Cerebellar nuclear complex (tissue), 1 donor: ENCODE measurements around the gene JAGN1.
"Not testable (repeated sequence)": the region's sequence is repeated elsewhere in the genome, so short reads cannot be mapped to it uniquely, and the experiment has no call there.

ENCODE experiments used
- DNase-seq, 2 experiments: peaks; one replicate each; lab custom pipeline; 2025; lab: John Stamatoyannopoulos, UW

JAGN1 gene

GRCh38 chr3:9867106-9867505, 23.3 kb upstream of the JAGN1 start:
- DNase-seq = no peak

- DNase-seq = no peak
Observed at GRCh38 chr3:9869955-9870354, 20.5 kb upstream of the JAGN1 start.

- DNase-seq = no peak
Observed at GRCh38 chr3:9870978-9871377, 19.4 kb upstream of the JAGN1 start.

GRCh38 chr3:9872067-9872466, 18.3 kb upstream of the JAGN1 start:
- not testable (repeated sequence) for DNase-seq

GRCh38 chr3:9875448-9875847, 15.0 kb upstream of the JAGN1 start:
- DNase-seq = no peak

- not testable (repeated sequence) for DNase-seq
Observed at GRCh38 chr3:9876255-9876654, 14.2 kb upstream of the JAGN1 start.

- DNase-seq = no peak
Observed at GRCh38 chr3:9876991-9877390, 13.4 kb upstream of the JAGN1 start.

GRCh38 chr3:9878700-9879099, 11.7 kb upstream of the JAGN1 start:
- DNase-seq = no peak

- DNase-seq = no peak
Observed at GRCh38 chr3:9879830-9880549, 10.4 kb upstream of the JAGN1 start, which contains the start of gene CIDEC. TSS of gene CIDEC (minus strand) at chr3:9880253. CDS start at chr3:9878486, 1,767 bp downstream.

GRCh38 chr3:9881441-9881840, 9.0 kb upstream of the JAGN1 start:
- DNase-seq = no peak

GRCh38 chr3:9883706-9884554, 6.5 kb upstream of the JAGN1 start:
- DNase-seq = no peak

- DNase-seq = no peak
Observed at GRCh38 chr3:9884555-9885165, 5.8 kb upstream of the JAGN1 start.

GRCh38 chr3:9886328-9886727, 4.1 kb upstream of the JAGN1 start:
- no peak for DNase-seq

GRCh38 chr3:9887480-9887879, 2.9 kb upstream of the JAGN1 start:
- DNase-seq = no peak

- no peak for DNase-seq
Observed at GRCh38 chr3:9888540-9888939, 1.9 kb upstream of the JAGN1 start.

- DNase-seq = no peak
Observed at GRCh38 chr3:9889405-9889804, 1.0 kb upstream of the JAGN1 start.

- no peak for DNase-seq
Observed at GRCh38 chr3:9891072-9891622, 737 bp downstream of the JAGN1 start.

- no peak for DNase-seq
Observed at GRCh38 chr3:9893739-9894138, 3.3 kb downstream of the JAGN1 start.

GRCh38 chr3:9895715-9896114, 5.3 kb downstream of the JAGN1 start:
- not testable (repeated sequence) for DNase-seq

- DNase-seq = not testable (repeated sequence)
Observed at GRCh38 chr3:9896755-9897407, 6.5 kb downstream of the JAGN1 start.

- no peak for DNase-seq
Observed at GRCh38 chr3:9897408-9898372, 7.3 kb downstream of the JAGN1 start.
